HEK293 (cell line): ENCODE results near the gene CST9.

Experiments
- ATF2 ChIP-seq: fragments of 450-650 bp; formaldehyde crosslinking; IDR thresholded peaks from 2 replicates; pipeline ENCODE4 v1.5.1; 2016; ENCODE audit warnings: missing biosample characterization, missing genetic modification characterization, low read depth
- BCL11A ChIP-seq: fragments of 450-650 bp; formaldehyde crosslinking; IDR thresholded peaks from 2 replicates; pipeline ENCODE4 v1.5.1; 2016; ENCODE audit warnings: low read depth, missing biosample characterization, missing genetic modification characterization
- CTCF ChIP-seq: fragments of 450-650 bp; formaldehyde crosslinking; IDR thresholded peaks from 2 replicates; pipeline ENCODE4 v1.5.1; 2016; ENCODE audit warnings: missing biosample characterization, missing genetic modification characterization
- TCF7L2 ChIP-seq: IDR thresholded peaks from 2 replicates; pipeline ENCODE4 v1.6.1; 2011; ENCODE audit warnings: low read depth, mild to moderate bottlenecking, inconsistent platforms, low read length, moderate library complexity, borderline replicate concordance
- ZBTB48 ChIP-seq: fragments of 450-650 bp; formaldehyde crosslinking; IDR thresholded peaks from 2 replicates; pipeline ENCODE4 v1.5.1; 2016; ENCODE audit warnings: missing biosample characterization, missing genetic modification characterization
- ZNF10 ChIP-seq: fragments of 450-650 bp; formaldehyde crosslinking; IDR thresholded peaks from 2 replicates; pipeline ENCODE4 v1.5.1; 2017; ENCODE audit warnings: missing biosample characterization, missing genetic modification characterization
- ZNF423 ChIP-seq: fragments of 450-650 bp; formaldehyde crosslinking; IDR thresholded peaks from 2 replicates; pipeline ENCODE4 v1.5.1; 2016; ENCODE audit warnings: missing biosample characterization, missing genetic modification characterization
- ZNF510 ChIP-seq: fragments of 450-650 bp; formaldehyde crosslinking; IDR thresholded peaks from 2 replicates; pipeline ENCODE4 v1.5.1; 2018; ENCODE audit warnings: mild to moderate bottlenecking, missing genetic modification characterization, missing biosample characterization; ENCODE audit not compliant: insufficient replicate concordance
- ZNF701 ChIP-seq: fragments of 450-650 bp; formaldehyde crosslinking; IDR thresholded peaks from 2 replicates; pipeline ENCODE4 v1.5.1; 2016; ENCODE audit warnings: missing biosample characterization, missing genetic modification characterization
- TF ChIP-seq, protein P1 (sequence below): fragments of 450-650 bp; formaldehyde crosslinking; IDR thresholded peaks from 2 replicates; pipeline ENCODE4 v1.5.1; 2016; ENCODE audit warnings: missing biosample characterization, missing genetic modification characterization
- TF ChIP-seq, protein P2 (sequence below): fragments of 450-650 bp; formaldehyde crosslinking; conservative IDR thresholded peaks from 2 replicates; pipeline ENCODE4 v1.5.1; 2016; ENCODE audit warnings: low read depth, missing biosample characterization, missing genetic modification characterization
- TF ChIP-seq, protein P3 (sequence below): fragments of 450-650 bp; formaldehyde crosslinking; IDR thresholded peaks from 2 replicates; pipeline ENCODE4 v1.5.1; 2016; ENCODE audit warnings: missing biosample characterization, missing genetic modification characterization

DNA sequence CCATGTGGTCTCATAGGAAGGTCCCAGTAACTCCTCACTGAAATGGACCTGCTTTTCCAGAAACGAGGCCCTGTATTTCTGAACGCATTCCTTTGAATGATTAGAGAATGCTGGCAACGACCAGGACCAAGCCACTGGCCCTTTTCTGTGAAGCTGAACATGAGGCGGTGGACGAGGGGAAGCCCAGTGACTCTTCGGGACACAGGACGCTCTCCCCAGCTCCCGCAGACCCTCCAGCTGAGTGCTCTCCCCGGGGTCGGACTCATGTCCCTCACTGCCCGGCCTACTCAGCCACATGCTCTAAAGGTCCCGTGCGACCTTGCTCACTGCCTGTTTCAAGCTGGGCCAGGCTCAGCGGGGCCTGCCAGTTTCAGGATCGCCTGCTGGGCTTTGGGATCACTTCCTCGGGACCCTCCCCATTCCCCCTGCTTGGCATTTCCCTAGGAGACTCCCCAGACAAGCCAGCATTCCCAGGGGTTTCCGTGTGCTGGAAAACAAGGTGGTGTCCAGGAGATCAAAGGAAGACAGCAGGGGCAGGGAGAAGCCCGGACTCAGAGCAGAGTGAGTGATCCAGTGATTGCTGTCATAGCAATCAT lies 2.6 kb upstream of the CST9 start:
- TF ChIP-seq ATF2 (no peak), CTCF (tag by site-specific recombination) (no peak), ZNF423 (no peak), BCL11A (tag by site-specific recombination) (no peak), ZNF10 (no peak), ZNF510 (tag by site-specific recombination) (no peak), ZNF701 (tag by site-specific recombination) (no peak), TCF7L2 (no peak), ZBTB48 (tag by site-specific recombination) (no peak)
- TF ChIP-seq, protein P1, sequence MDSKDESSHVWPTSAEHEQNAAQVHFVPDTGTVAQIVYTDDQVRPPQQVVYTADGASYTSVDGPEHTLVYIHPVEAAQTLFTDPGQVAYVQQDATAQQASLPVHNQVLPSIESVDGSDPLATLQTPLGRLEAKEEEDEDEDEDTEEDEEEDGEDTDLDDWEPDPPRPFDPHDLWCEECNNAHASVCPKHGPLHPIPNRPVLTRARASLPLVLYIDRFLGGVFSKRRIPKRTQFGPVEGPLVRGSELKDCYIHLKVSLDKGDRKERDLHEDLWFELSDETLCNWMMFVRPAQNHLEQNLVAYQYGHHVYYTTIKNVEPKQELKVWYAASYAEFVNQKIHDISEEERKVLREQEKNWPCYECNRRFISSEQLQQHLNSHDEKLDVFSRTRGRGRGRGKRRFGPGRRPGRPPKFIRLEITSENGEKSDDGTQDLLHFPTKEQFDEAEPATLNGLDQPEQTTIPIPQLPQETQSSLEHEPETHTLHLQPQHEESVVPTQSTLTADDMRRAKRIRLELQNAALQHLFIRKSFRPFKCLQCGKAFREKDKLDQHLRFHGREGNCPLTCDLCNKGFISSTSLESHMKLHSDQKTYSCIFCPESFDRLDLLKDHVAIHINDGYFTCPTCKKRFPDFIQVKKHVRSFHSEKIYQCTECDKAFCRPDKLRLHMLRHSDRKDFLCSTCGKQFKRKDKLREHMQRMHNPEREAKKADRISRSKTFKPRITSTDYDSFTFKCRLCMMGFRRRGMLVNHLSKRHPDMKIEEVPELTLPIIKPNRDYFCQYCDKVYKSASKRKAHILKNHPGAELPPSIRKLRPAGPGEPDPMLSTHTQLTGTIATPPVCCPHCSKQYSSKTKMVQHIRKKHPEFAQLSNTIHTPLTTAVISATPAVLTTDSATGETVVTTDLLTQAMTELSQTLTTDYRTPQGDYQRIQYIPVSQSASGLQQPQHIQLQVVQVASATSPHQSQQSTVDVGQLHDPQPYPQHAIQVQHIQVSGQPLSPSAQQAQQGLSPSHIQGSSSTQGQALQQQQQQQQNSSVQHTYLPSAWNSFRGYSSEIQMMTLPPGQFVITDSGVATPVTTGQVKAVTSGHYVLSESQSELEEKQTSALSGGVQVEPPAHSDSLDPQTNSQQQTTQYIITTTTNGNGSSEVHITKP (tag by site-specific recombination), result no peak
- TF ChIP-seq, protein P2, sequence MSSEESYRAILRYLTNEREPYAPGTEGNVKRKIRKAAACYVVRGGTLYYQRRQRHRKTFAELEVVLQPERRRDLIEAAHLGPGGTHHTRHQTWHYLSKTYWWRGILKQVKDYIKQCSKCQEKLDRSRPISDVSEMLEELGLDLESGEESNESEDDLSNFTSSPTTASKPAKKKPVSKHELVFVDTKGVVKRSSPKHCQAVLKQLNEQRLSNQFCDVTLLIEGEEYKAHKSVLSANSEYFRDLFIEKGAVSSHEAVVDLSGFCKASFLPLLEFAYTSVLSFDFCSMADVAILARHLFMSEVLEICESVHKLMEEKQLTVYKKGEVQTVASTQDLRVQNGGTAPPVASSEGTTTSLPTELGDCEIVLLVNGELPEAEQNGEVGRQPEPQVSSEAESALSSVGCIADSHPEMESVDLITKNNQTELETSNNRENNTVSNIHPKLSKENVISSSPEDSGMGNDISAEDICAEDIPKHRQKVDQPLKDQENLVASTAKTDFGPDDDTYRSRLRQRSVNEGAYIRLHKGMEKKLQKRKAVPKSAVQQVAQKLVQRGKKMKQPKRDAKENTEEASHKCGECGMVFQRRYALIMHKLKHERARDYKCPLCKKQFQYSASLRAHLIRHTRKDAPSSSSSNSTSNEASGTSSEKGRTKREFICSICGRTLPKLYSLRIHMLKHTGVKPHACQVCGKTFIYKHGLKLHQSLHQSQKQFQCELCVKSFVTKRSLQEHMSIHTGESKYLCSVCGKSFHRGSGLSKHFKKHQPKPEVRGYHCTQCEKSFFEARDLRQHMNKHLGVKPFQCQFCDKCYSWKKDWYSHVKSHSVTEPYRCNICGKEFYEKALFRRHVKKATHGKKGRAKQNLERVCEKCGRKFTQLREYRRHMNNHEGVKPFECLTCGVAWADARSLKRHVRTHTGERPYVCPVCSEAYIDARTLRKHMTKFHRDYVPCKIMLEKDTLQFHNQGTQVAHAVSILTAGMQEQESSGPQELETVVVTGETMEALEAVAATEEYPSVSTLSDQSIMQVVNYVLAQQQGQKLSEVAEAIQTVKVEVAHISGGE (tag by site-specific recombination), result no peak
- TF ChIP-seq, protein P3, sequence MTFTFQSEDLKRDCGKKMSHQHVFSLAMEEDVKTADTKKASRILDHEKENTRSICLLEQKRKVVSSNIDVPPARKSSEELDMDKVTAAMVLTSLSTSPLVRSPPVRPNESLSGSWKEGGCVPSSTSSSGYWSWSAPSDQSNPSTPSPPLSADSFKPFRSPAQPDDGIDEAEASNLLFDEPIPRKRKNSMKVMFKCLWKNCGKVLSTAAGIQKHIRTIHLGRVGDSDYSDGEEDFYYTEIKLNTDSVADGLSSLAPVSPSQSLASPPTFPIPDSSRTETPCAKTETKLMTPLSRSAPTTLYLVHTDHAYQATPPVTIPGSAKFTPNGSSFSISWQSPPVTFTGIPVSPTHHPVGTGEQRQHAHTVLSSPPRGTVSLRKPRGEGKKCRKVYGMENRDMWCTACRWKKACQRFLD, result no peak
